ENCODE data around the gene PRR13.
A peak's percentile ranks its signal among the peaks of the same experiment; 100 is the strongest.
"Not testable (repeated sequence)": the region's sequence is repeated elsewhere in the genome, so short reads cannot be mapped to it uniquely, and the experiment has no call there.

PRR13 gene

GRCh38 chr12:53414756-53415417 is 26.6 kb upstream of the PRR13 start:
- no peak for TF ChIP-seq CTCF (IDR thresholded peaks at IDR 0.05; ENCODE audit: unreplicated experiment in 3 of 3)
- H3K4me1 Mint-ChIP-seq, result peaks cover 63% of the 10 kb centered on the region
- peaks cover 34% of the 10 kb centered on the region for H3K36me3 Mint-ChIP-seq (ENCODE audit: low read depth)
- H3K9me3 Mint-ChIP-seq, result no peaks in the 10 kb centered on the region
- H3K4me3 Mint-ChIP-seq, result peak overlapping the region; percentile 6 to 28 (median 14)
- no peaks in the 10 kb centered on the region for H3K27me3 Mint-ChIP-seq (ENCODE audit: low read depth)
- H3K27ac Mint-ChIP-seq, result peak overlapping the region; percentile 94 to 97 (median 95)

- Mint-ChIP-seq H3K27ac (peak overlapping the region; percentile 94 to 97 (median 95)), H3K36me3 (ENCODE audit: low read depth) (peaks cover 26% of the 10 kb centered on the region), H3K4me3 (peak overlapping the region in 2 of 3 experiments; percentile 28 to 51), H3K4me1 (peaks cover 67% of the 10 kb centered on the region)
- not testable (repeated sequence) for H3K27me3 Mint-ChIP-seq (ENCODE audit: low read depth); H3K9me3 Mint-ChIP-seq
Observed at GRCh38 chr12:53415752-53416389, 25.7 kb upstream of the PRR13 start.

- peaks cover 11% of the 10 kb centered on the region for H3K36me3 Mint-ChIP-seq (ENCODE audit: low read depth)
- H3K27ac Mint-ChIP-seq, result peak overlapping the region in 1 of 3 experiments; percentile 32
- H3K4me3 Mint-ChIP-seq; H3K27me3 Mint-ChIP-seq (ENCODE audit: low read depth); H3K9me3 Mint-ChIP-seq: not testable (repeated sequence)
- H3K4me1 Mint-ChIP-seq, result peaks cover 63% of the 10 kb centered on the region
Observed at GRCh38 chr12:53417291-53417816, 24.2 kb upstream of the PRR13 start.

GRCh38 chr12:53418221-53418620 is 23.3 kb upstream of the PRR13 start:
- TF ChIP-seq CTCF (IDR thresholded peaks at IDR 0.05; ENCODE audit: unreplicated experiment in 3 of 3), result no peak
- Mint-ChIP-seq H3K4me1 (peaks cover 56% of the 10 kb centered on the region), H3K9me3 (no peaks in the 10 kb centered on the region), H3K27me3 (ENCODE audit: low read depth) (peaks cover 4% of the 10 kb centered on the region), H3K36me3 (ENCODE audit: low read depth) (peaks cover 4% of the 10 kb centered on the region), H3K4me3 (no peak overlapping the region), H3K27ac (peak overlapping the region; percentile 17 to 79 (median 39))

GRCh38 chr12:53419756-53420155 is 21.8 kb upstream of the PRR13 start:
- peaks cover 7% of the 10 kb centered on the region for H3K27me3 Mint-ChIP-seq (ENCODE audit: low read depth)
- H3K4me1 Mint-ChIP-seq, result peaks cover 52% of the 10 kb centered on the region
- H3K9me3 Mint-ChIP-seq, result no peaks in the 10 kb centered on the region
- peak overlapping the region; percentile 37 to 74 (median 46) for H3K27ac Mint-ChIP-seq
- no peaks in the 10 kb centered on the region for H3K36me3 Mint-ChIP-seq (ENCODE audit: low read depth)
- TF ChIP-seq CTCF (IDR thresholded peaks at IDR 0.05; ENCODE audit: unreplicated experiment in 3 of 3), result no peak
- no peak overlapping the region for H3K4me3 Mint-ChIP-seq

- H3K27ac Mint-ChIP-seq; H3K36me3 Mint-ChIP-seq (ENCODE audit: low read depth); H3K27me3 Mint-ChIP-seq (ENCODE audit: low read depth); H3K4me3 Mint-ChIP-seq; H3K9me3 Mint-ChIP-seq: not testable (repeated sequence)
- H3K4me1 Mint-ChIP-seq, result peaks cover 39% of the 10 kb centered on the region
Observed at GRCh38 chr12:53422247-53422646, 19.3 kb upstream of the PRR13 start.

GRCh38 chr12:53423597-53423996 is 17.9 kb upstream of the PRR13 start, which contains the start of gene AMHR2:
Gene AMHR2 (plus strand): TSS chr12:53423855. CDS start chr12:53423935, 80 bp downstream.
- no peak for TF ChIP-seq CTCF (IDR thresholded peaks at IDR 0.05; ENCODE audit: unreplicated experiment in 3 of 3)
- H3K4me3 Mint-ChIP-seq, result peak within 1 kb of the TSS in 2 of 3 experiments; percentile 47 to 60
- H3K27me3 Mint-ChIP-seq (ENCODE audit: low read depth), result peaks cover 7% of the 10 kb centered on the region
- peak within 1 kb of the TSS; percentile 49 to 79 (median 66) for H3K27ac Mint-ChIP-seq
- no peaks in the 10 kb centered on the region for H3K9me3 Mint-ChIP-seq
- H3K4me1 Mint-ChIP-seq, result peaks cover 38% of the 10 kb centered on the region
- no peaks in the 10 kb centered on the region for H3K36me3 Mint-ChIP-seq (ENCODE audit: low read depth)
